BJ (cell line): ENCODE measurements around the gene ZBTB3. TPM values are rescaled to one million over a fixed set of nuclear protein-coding genes. Genes with fewer than 3 reads are reported as not detected.

ENCODE experiments used
- CTCF ChIA-PET: fragments of 350-600 bp; formaldehyde crosslinking; extraction: SDS; loops from one replicate; lab custom pipeline; 2021; ENCODE audit warnings: antibody characterized with exemption, inconsistent platforms; lab: Yijun Ruan, JAX
- POLR2A ChIA-PET: fragments of 300-600 bp; sonication (Branson Sonifier 250); formaldehyde crosslinking; extraction: SDS; loops from one replicate; lab custom pipeline; 2021; ENCODE audit warnings: antibody characterized with exemption; lab: Charles Lee
- DNase-seq: peaks from one replicate; pipeline ENCODE4 v3.0.0-alpha.2; 2011; ENCODE audit warnings: low read depth
- H3K27me3 ChIP-seq: 2 replicates; pipeline ENCODE4 v1.6.0; 2011; ENCODE audit warnings: low read length; ENCODE audit not compliant: control insufficient read depth, insufficient read depth
- H3K36me3 ChIP-seq: 2 replicates; pipeline ENCODE4 v1.5.1; 2011; ENCODE audit warnings: low read length; ENCODE audit not compliant: control insufficient read depth, insufficient read depth
- H3K4me3 ChIP-seq: 2 replicates; pipeline ENCODE4 v1.5.1; 2011; ENCODE audit warnings: low read depth, mild to moderate bottlenecking, control low read depth, low read length
- CTCF ChIP-seq: IDR thresholded peaks from 2 replicates; pipeline ENCODE4 v1.5.1; 2011; ENCODE audit warnings: low read depth, mild to moderate bottlenecking, control low read depth, inconsistent platforms, low read length, moderate library complexity; ENCODE audit not compliant: insufficient read depth
- polyA plus RNA-seq: library from polyadenylated mRNA; depleted of rRNA; stranded (reverse); fragments of >200 nt; gene quantifications from 2 replicates; pipeline ENCODE4 v1.2.3, GENCODE V29; 2011

The ZBTB3 gene
- polyA plus RNA-seq, 1 experiment = 3.8 TPM

- TF ChIP-seq CTCF = no peak
- H3K36me3 ChIP-seq = peaks cover 47% of the 10 kb centered on the region
- ChIA-PET CTCF (interaction anchor here (1.1 to 1.3 kb wide), 3 partner anchors 11 to 104 kb away, joined by 3 to 4 read pairs (median 3); partner anchors contain the start of gene HNRNPUL2), POLR2A (no interaction called here)
- no peaks in the 10 kb centered on the region for H3K27me3 ChIP-seq
- DNase-seq = no peak
- no peak overlapping the region for H3K4me3 ChIP-seq
These were observed 37.8 kb downstream of the ZBTB3 start for GRCh38 chr11:62716206-62716605.

GRCh38 chr11:62715150-62716130, 38.5 kb downstream of the ZBTB3 start:
- Histone ChIP-seq H3K36me3 (peaks cover 49% of the 10 kb centered on the region), H3K4me3 (no peak overlapping the region), H3K27me3 (no peaks in the 10 kb centered on the region)
- no peak for TF ChIP-seq CTCF
- ChIA-PET POLR2A (no interaction called here), CTCF (interaction anchor here (1.1 to 1.3 kb wide), 2 partner anchors 53 to 104 kb away, joined by 3 to 4 read pairs; no protein-coding TSS in a partner anchor)
- DNase-seq = no peak

- H3K36me3 ChIP-seq = peaks cover 38% of the 10 kb centered on the region
- no peak overlapping the region for H3K4me3 ChIP-seq
- no peak for TF ChIP-seq CTCF
- DNase-seq = no peak
- ChIA-PET POLR2A (no interaction called here), CTCF (interaction anchor here (0.9 kb wide), 1 partner anchor 24 kb away, joined by 3 read pairs; the partner anchor contains the start of gene LRRN4CL)
- no peaks in the 10 kb centered on the region for H3K27me3 ChIP-seq
These were observed 40.6 kb downstream of the ZBTB3 start for GRCh38 chr11:62713343-62713742.

GRCh38 chr11:62712861-62713260, 41.1 kb downstream of the ZBTB3 start:
- no peak for TF ChIP-seq CTCF
- no peak for DNase-seq
- Histone ChIP-seq H3K36me3 (peaks cover 37% of the 10 kb centered on the region), H3K27me3 (no peaks in the 10 kb centered on the region), H3K4me3 (no peak overlapping the region)
- ChIA-PET POLR2A (no interaction called here), CTCF (interaction anchor here (0.9 kb wide), 1 partner anchor 24 kb away, joined by 3 read pairs; the partner anchor contains the start of gene LRRN4CL)

- CTCF ChIA-PET = interaction anchor here (0.6 kb wide), 1 partner anchor 11 kb away, joined by 5 read pairs; no protein-coding TSS in a partner anchor
These were observed 41.6 kb downstream of the ZBTB3 start for GRCh38 chr11:62712276-62712812.

More at GRCh38 chr11:62712276-62712812, 41.6 kb downstream of the ZBTB3 start:
- H3K4me3 ChIP-seq = no peak overlapping the region
- POLR2A ChIA-PET = no interaction called here
- H3K27me3 ChIP-seq = no peaks in the 10 kb centered on the region
- peaks cover 33% of the 10 kb centered on the region for H3K36me3 ChIP-seq
- TF ChIP-seq CTCF = no peak
- no peak for DNase-seq
